AG09309 (cell line): ENCODE results near the gene RNF4.
"Not testable (repeated sequence)": the region's sequence is repeated elsewhere in the genome, so short reads cannot be mapped to it uniquely, and the experiment has no call there.

ENCODE experiments used
- DNase-seq: peaks from one replicate; pipeline ENCODE4 v3.0.0-alpha.2; 2010; ENCODE audit warnings: low read depth
- H3K4me3 ChIP-seq: 2 replicates; pipeline ENCODE4 v1.5.1; 2011; ENCODE audit warnings: mild to moderate bottlenecking, low read depth, low read length, moderate library complexity; ENCODE audit not compliant: control insufficient read depth
- CTCF ChIP-seq: IDR thresholded peaks from 2 replicates; pipeline ENCODE4 v1.5.1; 2011; ENCODE audit warnings: mild to moderate bottlenecking, low read depth, low read length, inconsistent platforms; ENCODE audit not compliant: insufficient read depth, control insufficient read depth; ENCODE audit errors: missing control alignments

The RNF4 gene

GRCh38 chr4:2510351-2511259 lies 41.7 kb downstream of the RNF4 start:
- no peak for DNase-seq
- TF ChIP-seq CTCF, result no peak
- H3K4me3 ChIP-seq, result no peak overlapping the region

- no peak for DNase-seq
- TF ChIP-seq CTCF, result no peak
- H3K4me3 ChIP-seq, result no peak overlapping the region
Observed at GRCh38 chr4:2511645-2512131, 42.8 kb downstream of the RNF4 start.

- H3K4me3 ChIP-seq, result no peak overlapping the region
- no peak for DNase-seq
- no peak for TF ChIP-seq CTCF
Observed at GRCh38 chr4:2512396-2513135, 43.7 kb downstream of the RNF4 start.

- not testable (repeated sequence) for DNase-seq
Observed at GRCh38 chr4:2514193-2514592, 45.3 kb downstream of the RNF4 start.

GRCh38 chr4:2514944-2515343 lies 46.0 kb downstream of the RNF4 start:
- not testable (repeated sequence) for DNase-seq, H3K4me3 ChIP-seq

More at GRCh38 chr4:2514193-2514592, 45.3 kb downstream of the RNF4 start:
- H3K4me3 ChIP-seq, result not testable (repeated sequence)

- no peak for TF ChIP-seq CTCF
- DNase-seq, result no peak
- no peak overlapping the region for H3K4me3 ChIP-seq
Observed at GRCh38 chr4:2515830-2516550, 47.1 kb downstream of the RNF4 start.

- no peak for TF ChIP-seq CTCF
- H3K4me3 ChIP-seq, result no peak overlapping the region
- no peak for DNase-seq
Observed at GRCh38 chr4:2516635-2517034, 47.7 kb downstream of the RNF4 start.
